H9 (cell line): ENCODE results near the gene ZNF768. TPM values are rescaled to one million over a fixed set of nuclear protein-coding genes. Genes with fewer than 3 reads are reported as not detected.

Experiments
- DNase-seq: peaks from one replicate; pipeline ENCODE4 v3.0.0-alpha.2; 2017
- H2AFZ ChIP-seq: one replicate; pipeline ENCODE4 v1.6.1; 2013; ENCODE audit warnings: mild to moderate bottlenecking, low read length, control low read depth, moderate library complexity
- H2AK5ac ChIP-seq: 2 replicates; pipeline ENCODE4 v1.6.1; 2013; ENCODE audit warnings: low read length, control low read depth, mixed read lengths; ENCODE audit not compliant: insufficient read length
- H2BK120ac ChIP-seq: one replicate; pipeline ENCODE4 v1.6.1; 2013; ENCODE audit warnings: low read depth, mild to moderate bottlenecking, low read length, control low read depth, inconsistent platforms; ENCODE audit not compliant: poor library complexity, severe bottlenecking
- H2BK12ac ChIP-seq: 2 replicates; pipeline ENCODE4 v1.6.1; 2013; ENCODE audit warnings: low read length, control low read depth, mixed read lengths, low read depth; ENCODE audit not compliant: insufficient read length
- H2BK15ac ChIP-seq: 2 replicates; pipeline ENCODE4 v1.6.1; 2013; ENCODE audit warnings: low read depth, low read length, control low read depth
- H2BK20ac ChIP-seq: one replicate; pipeline ENCODE4 v1.6.1; 2013; ENCODE audit warnings: low read depth, mild to moderate bottlenecking, low read length, control low read depth, inconsistent platforms; ENCODE audit not compliant: poor library complexity, severe bottlenecking
- H2BK5ac ChIP-seq: 2 replicates; pipeline ENCODE4 v1.6.1; 2013; ENCODE audit warnings: low read length, control low read depth, mixed read lengths; ENCODE audit not compliant: insufficient read length
- H3K14ac ChIP-seq: 2 replicates; pipeline ENCODE4 v1.6.1; 2013; ENCODE audit warnings: low read length, control low read depth; ENCODE audit not compliant: insufficient read depth
- H3K18ac ChIP-seq: 2 replicates; pipeline ENCODE4 v1.6.1; 2013; ENCODE audit warnings: low read depth, mild to moderate bottlenecking, mixed read lengths, low read length, control low read depth; ENCODE audit not compliant: insufficient read length
- H3K23ac ChIP-seq: 2 replicates; pipeline ENCODE4 v1.6.1; 2013; ENCODE audit warnings: low read length, control low read depth, mixed read lengths, low read depth; ENCODE audit not compliant: insufficient read length
- H3K23me2 ChIP-seq: 2 replicates; pipeline ENCODE4 v1.6.1; 2013; ENCODE audit warnings: low read depth, mild to moderate bottlenecking, mixed read lengths, low read length, control low read depth; ENCODE audit not compliant: insufficient read length, poor library complexity, severe bottlenecking
- H3K27ac ChIP-seq: 2 replicates; pipeline ENCODE4 v1.5.1; 2013; ENCODE audit warnings: low read length, control low read depth, mixed read lengths, low read depth; ENCODE audit not compliant: insufficient read length
- H3K27me3 ChIP-seq: 2 replicates; pipeline ENCODE4 v1.6.1; 2013; ENCODE audit warnings: low read length, control low read depth, inconsistent platforms; ENCODE audit not compliant: insufficient read depth
- H3K4ac ChIP-seq: 2 replicates; pipeline ENCODE4 v1.6.1; 2013; ENCODE audit warnings: low read depth, mild to moderate bottlenecking, control low read depth, inconsistent platforms, low read length, moderate library complexity
- H3K4me1 ChIP-seq: 2 replicates; pipeline ENCODE4 v1.6.1; 2013; ENCODE audit warnings: low read length, control low read depth, inconsistent platforms; ENCODE audit not compliant: insufficient read depth
- H3K4me2 ChIP-seq: 2 replicates; pipeline ENCODE4 v1.6.1; 2013; ENCODE audit warnings: low read length, control low read depth, mixed read lengths; ENCODE audit not compliant: insufficient read length, insufficient read depth
- H3K56ac ChIP-seq: 2 replicates; pipeline ENCODE4 v1.6.1; 2013; ENCODE audit warnings: low read depth, mild to moderate bottlenecking, mixed read lengths, low read length, control low read depth; ENCODE audit not compliant: insufficient read length
- H3K79me1 ChIP-seq: 2 replicates; pipeline ENCODE4 v1.6.1; 2013; ENCODE audit warnings: low read depth, mild to moderate bottlenecking, moderate library complexity, low read length, control low read depth, inconsistent platforms; ENCODE audit not compliant: insufficient read depth, poor library complexity, severe bottlenecking
- H3K79me2 ChIP-seq: 2 replicates; pipeline ENCODE4 v1.6.1; 2013; ENCODE audit warnings: low read length, control low read depth, inconsistent platforms; ENCODE audit not compliant: insufficient read depth
- H3K9ac ChIP-seq: 2 replicates; pipeline ENCODE4 v1.6.1; 2013; ENCODE audit warnings: low read length, control low read depth, mixed read lengths; ENCODE audit not compliant: insufficient read length; ENCODE audit errors: extremely low read depth
- H3K9me3 ChIP-seq: one replicate; pipeline ENCODE4 v1.6.1; 2013; ENCODE audit warnings: low read depth, low read length, inconsistent platforms; ENCODE audit not compliant: control insufficient read depth
- H3T11ph ChIP-seq: one replicate; pipeline ENCODE4 v1.6.1; 2013; ENCODE audit warnings: mild to moderate bottlenecking, low read length, control low read depth, inconsistent platforms
- H4K20me1 ChIP-seq: one replicate; pipeline ENCODE4 v1.6.1; 2013; ENCODE audit not compliant: control insufficient read depth, insufficient read length, insufficient read depth
- H4K5ac ChIP-seq: 2 replicates; pipeline ENCODE4 v1.6.1; 2013; ENCODE audit warnings: low read depth, mild to moderate bottlenecking, mixed read lengths, low read length, control low read depth; ENCODE audit not compliant: insufficient read length
- H4K8ac ChIP-seq: replicated peaks from 2 replicates; pipeline ENCODE4 v1.6.1; 2013; ENCODE audit warnings: low read length, control low read depth, mixed read lengths, low read depth; ENCODE audit not compliant: insufficient read length
- H4K91ac ChIP-seq: 2 replicates; pipeline ENCODE4 v1.6.1; 2013; ENCODE audit warnings: low read depth, mild to moderate bottlenecking, moderate library complexity, mixed read lengths, low read length, control low read depth; ENCODE audit not compliant: insufficient read length
- H3K27ac Mint-ChIP-seq, 3 experiments: 2 replicates in 2 of 3; 3 replicates in 1 of 3; pipeline ENCODE4 v1.8.0; 2020 to 2021; ENCODE audit warnings: mixed read lengths in 3 of 3, mild to moderate bottlenecking in 1 of 3, moderate library complexity in 1 of 3
- H3K27me3 Mint-ChIP-seq: 2 replicates; pipeline ENCODE4 v1.8.0; 2021; ENCODE audit warnings: low read depth, mild to moderate bottlenecking, moderate library complexity, mixed read lengths
- H3K36me3 Mint-ChIP-seq, 3 experiments: 2 replicates in 2 of 3; 3 replicates in 1 of 3; pipeline ENCODE4 v1.8.0; 2020 to 2021; ENCODE audit warnings: low read depth in 3 of 3, mixed read lengths in 3 of 3; ENCODE audit not compliant: insufficient read depth in 1 of 3
- H3K4me1 Mint-ChIP-seq, 2 experiments: 2 replicates each; pipeline ENCODE4 v1.8.0; 2020; ENCODE audit warnings: mixed read lengths in 2 of 2
- H3K4me3 Mint-ChIP-seq, 2 experiments: 2 replicates in 1 of 2; 3 replicates in 1 of 2; pipeline ENCODE4 v1.8.0; 2020 to 2021; ENCODE audit warnings: mild to moderate bottlenecking in 2 of 2, mixed read lengths in 2 of 2, moderate library complexity in 1 of 2
- H3K9me3 Mint-ChIP-seq, 2 experiments: 2 replicates in 1 of 2; 3 replicates in 1 of 2; pipeline ENCODE4 v1.8.0; 2020; ENCODE audit warnings: mild to moderate bottlenecking in 2 of 2, mixed read lengths in 2 of 2, moderate library complexity in 1 of 2
- CTCF ChIP-seq: fragments of 200-600 bp; sonication (generic); conservative IDR thresholded peaks from 3 replicates; pipeline ENCODE4 v1.8.0; 2021; ENCODE audit warnings: antibody characterized with exemption, mild to moderate bottlenecking
- WGBS: extraction: QIAGEN DNeasy Blood & Tissue Kit; methylation state at CpG from one replicate; pipeline ENCODE4 v1.1.7; 2013; ENCODE audit warnings: missing lambda C conversion rate, low lambda C conversion rate, mixed read lengths; ENCODE audit not compliant: insufficient read length; ENCODE audit errors: extremely low coverage; 5-methylcytosine and 5-hydroxymethylcytosine counted together
- total RNA-seq: library from RNA; stranded (reverse); gene quantifications from 2 replicates; pipeline ENCODE4 v1.2.1, GENCODE V29; 2021

Gene ZNF768
- total RNA-seq, 1 experiment from 2014 or later: 40.0 TPM

- Histone ChIP-seq H3K23ac (no peak overlapping the region), H4K20me1 (no peaks in the 10 kb centered on the region)
- H3K4me3 Mint-ChIP-seq: no peak overlapping the region
Observed at GRCh38 chr16:30532285-30533145, 6.1 kb upstream of the ZNF768 start.

More at GRCh38 chr16:30532285-30533145, 6.1 kb upstream of the ZNF768 start:
- H3K9me3 ChIP-seq: no peaks in the 10 kb centered on the region
- no peaks in the 10 kb centered on the region for H3K79me1 ChIP-seq
- no peak overlapping the region for H2BK5ac ChIP-seq
- peak overlapping the region in 1 of 3 experiments; percentile 92; a peak in 2 of 7 replicates for H3K27ac Mint-ChIP-seq
- TF ChIP-seq CTCF: no peak
- WGBS: no CpG with 5 or more reads among the region's 57 CpGs
- DNase-seq: no peak
- no peaks in the 10 kb centered on the region for H3K79me2 ChIP-seq
- H3K9me3 Mint-ChIP-seq: no peaks in the 10 kb centered on the region; a peak in 1 of 5 replicates
- peaks cover 12 to 29% (median 19%) of the 10 kb centered on the region in 3 experiments; a peak in 6 of 7 replicates for H3K36me3 Mint-ChIP-seq
- H3K4me1 ChIP-seq: peaks cover 2% of the 10 kb centered on the region; the same call in 1 of the 2 replicates
- no peak overlapping the region for H2BK15ac ChIP-seq
- no peak overlapping the region for H2BK20ac ChIP-seq
- no peak overlapping the region for H3K18ac ChIP-seq
- no peak overlapping the region for H4K91ac ChIP-seq
- no peak overlapping the region for H2BK120ac ChIP-seq
- H3K27ac ChIP-seq: no peak overlapping the region
- no peak overlapping the region for H3T11ph ChIP-seq
- peaks cover 25% of the 10 kb centered on the region for H3K23me2 ChIP-seq
- peaks cover 34% of the 10 kb centered on the region in 2 experiments for H3K4me1 Mint-ChIP-seq
- no peak overlapping the region for H3K4ac ChIP-seq
- no peak overlapping the region for H3K4me2 ChIP-seq
- no peak overlapping the region for H4K8ac ChIP-seq
- no peak overlapping the region for H3K14ac ChIP-seq
- no peaks in the 10 kb centered on the region for H3K27me3 ChIP-seq
- no peak overlapping the region for H2AK5ac ChIP-seq
- no peak overlapping the region for H3K9ac ChIP-seq
- no peak overlapping the region for H2AFZ ChIP-seq
- H3K27me3 Mint-ChIP-seq: no peaks in the 10 kb centered on the region
- H3K56ac ChIP-seq: no peak overlapping the region
- H2BK12ac ChIP-seq: no peak overlapping the region
- no peak overlapping the region for H4K5ac ChIP-seq
